SW 1271 (cell line): ENCODE data around the gene USP32.
A peak's percentile ranks its signal among the peaks of the same experiment; 100 is the strongest.

Experiments used
- DNase-seq, 2 experiments: peaks; one replicate each; lab custom pipeline; 2025; lab: John Stamatoyannopoulos, UW

Gene USP32

DNA sequence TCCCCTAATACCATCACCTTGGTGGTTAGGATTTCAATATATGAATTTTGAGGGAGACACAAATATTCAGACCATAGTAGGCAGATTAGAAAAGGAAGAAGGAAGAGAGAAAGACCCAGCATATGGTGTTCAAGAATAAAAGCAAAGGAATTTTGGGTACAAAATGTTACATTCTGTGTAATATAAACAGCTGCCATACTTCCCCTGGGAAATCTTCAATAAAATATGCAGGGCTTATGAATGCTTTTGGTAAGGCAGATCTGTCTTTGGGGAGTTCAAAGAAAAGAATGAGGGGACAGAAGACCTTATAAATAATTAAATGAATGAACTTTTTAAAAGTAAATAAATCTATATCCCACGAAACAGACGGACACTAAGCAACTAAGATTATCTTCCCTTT is 91.9 kb downstream of the USP32 start:
- no peak for DNase-seq

DNA sequence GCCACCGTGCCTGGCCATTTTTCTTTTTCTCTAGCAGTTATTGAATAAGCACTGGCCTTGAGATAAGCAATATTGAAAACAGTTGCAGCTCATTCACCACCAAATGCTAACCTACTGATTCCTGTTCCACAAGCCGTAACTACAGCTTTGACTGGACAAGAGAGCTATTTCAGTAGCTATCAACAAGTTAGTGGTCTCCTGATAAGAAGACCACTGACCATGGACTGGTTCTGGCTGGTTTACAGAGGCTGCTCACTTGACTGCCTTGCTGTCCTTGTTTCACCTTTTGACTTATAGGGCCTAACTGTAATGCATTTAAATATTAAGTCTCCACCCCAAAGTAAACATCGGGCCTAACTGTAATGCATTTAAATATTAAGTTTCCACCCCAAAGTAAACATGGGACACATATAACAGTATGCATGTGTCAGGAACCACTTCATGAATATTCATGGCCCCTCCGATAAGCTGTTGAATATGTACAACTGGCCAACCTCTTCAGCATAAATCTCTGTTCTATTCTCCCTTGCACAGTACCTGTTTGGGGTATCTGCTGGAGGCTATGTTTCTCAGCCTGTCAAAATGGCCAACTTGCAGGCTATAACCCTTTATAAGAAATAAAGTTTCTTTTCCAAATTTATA is 94.1 kb downstream of the USP32 start:
- no peak for DNase-seq

DNA sequence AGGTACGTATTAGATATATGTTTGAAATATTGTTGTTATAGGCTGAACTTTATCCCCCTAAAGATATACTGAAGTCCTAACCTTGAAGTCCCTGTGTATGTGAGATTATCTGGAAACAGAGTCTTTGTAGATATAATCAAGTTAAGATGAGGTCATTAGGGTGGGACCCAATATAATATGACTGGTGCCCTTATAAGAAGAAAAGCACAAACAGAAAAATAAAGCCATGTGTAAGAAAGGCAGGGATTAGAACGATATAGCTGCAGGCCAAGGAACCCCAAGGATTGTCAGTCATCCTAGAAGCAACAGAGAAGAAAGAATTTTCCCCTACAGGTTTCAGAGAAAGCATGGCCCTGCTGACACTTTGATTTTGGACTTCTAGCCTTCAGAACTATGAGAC is 95.8 kb downstream of the USP32 start:
- DNase-seq, result no peak

DNA sequence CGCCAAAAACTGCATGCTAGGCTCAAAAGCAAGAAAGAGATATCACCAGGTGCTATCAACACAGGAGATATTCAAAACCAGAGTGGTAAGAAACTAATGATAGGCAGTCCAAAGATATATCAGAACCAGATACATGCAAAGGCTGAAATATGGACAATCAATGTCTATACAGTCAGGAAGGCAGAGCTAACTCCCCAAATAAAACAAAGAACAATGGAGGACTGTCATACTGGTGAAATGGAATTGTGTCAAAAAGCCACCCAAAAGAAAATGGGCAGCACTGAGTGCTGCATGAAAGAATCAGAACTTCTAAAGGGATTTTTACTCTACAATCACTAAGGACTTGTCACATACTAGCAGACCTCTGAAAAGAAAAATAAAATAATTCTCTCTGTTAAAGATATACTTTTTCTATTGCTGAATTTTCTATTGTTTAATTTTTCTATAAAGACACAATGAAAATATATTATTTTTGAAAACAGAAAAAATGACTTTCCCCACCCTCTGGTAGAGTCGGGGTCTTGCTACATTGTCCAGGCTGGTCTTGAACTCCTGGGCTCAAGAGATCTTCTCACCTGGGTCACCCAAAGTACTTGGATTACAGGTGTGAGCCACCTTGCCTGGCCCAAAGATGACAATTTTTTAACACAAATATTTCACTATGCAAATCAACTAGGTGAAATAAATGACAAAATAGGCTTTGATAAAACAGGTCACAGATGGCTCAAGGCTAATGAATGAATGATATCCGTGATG is 98.2 kb downstream of the USP32 start:
- no peak for DNase-seq

DNA sequence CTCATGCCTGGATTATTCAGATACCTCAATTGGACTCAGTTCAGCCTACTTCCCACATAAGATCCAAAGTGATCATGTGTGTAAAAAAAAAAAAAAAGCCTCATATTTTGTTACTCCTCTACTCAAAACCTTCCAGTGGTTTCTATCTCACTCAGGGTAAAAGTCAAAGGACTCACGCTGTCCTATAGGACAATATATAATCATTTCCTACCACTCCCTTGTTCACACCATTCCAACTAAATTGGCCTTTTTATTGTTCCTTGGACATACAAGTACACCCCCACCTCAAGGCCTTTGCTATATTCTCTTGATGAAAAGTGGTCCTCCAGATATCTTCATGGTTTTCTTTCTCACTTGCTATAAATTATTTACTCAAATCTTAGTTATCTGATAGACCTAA is 99.2 kb downstream of the USP32 start:
- DNase-seq, result no peak

DNA sequence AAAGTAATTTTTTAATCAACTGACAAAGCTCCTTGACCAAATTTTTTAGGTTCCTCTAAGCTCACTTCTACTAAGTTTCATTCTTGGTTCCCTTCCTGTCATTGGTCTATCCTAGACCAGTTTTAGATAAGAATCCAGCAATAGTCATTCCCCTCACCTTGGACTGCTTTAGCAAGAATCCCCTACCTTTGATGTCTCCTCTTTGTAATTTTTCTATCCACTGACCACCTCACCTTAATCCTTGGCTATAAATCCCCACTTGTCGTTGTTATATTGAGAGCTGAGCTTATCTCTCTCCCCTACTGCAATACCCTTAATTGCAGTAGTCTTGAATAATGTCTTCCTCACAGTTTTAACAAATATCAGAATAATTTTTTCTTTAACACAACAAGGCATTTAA is 107.2 kb downstream of the USP32 start:
- DNase-seq, result no peak

DNA sequence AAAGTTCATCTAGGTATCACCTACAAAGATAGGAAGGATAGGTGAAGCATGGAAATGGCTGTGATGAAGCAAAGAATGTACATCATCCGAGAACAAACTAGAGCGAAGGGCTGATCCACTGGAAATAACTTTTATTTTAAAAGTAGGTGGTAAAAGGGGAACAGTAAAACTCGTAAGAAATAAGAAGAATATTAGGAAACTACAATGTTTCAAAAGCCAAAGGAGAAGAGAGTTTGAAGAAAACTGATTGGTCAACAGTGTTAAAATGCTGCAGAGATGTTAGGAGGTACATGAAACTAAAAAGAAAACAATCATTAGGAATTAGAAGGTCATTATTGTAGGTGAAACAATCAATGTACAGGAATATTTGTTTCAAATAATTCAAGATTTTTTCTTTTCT is 108.1 kb downstream of the USP32 start:
- DNase-seq, result no peak

DNA sequence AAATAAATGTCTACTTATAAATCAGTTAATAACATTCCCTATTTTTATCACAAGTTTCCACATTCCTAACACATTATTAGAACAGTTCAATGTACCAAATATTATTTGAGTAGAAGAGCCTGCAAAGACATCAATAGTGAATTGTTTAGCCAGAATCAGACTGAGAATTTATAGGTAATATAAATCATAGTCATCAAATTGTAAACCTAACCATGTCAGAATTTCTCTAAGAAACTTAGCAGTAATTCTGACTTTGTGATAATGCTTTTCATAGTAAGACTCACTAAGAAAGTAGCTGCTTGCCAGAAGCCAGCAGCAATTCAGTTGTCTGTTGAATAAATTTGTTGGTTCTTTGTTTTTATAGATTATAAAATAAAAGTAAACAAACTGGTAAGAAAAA is 111.3 kb downstream of the USP32 start:
- no peak for DNase-seq

DNA sequence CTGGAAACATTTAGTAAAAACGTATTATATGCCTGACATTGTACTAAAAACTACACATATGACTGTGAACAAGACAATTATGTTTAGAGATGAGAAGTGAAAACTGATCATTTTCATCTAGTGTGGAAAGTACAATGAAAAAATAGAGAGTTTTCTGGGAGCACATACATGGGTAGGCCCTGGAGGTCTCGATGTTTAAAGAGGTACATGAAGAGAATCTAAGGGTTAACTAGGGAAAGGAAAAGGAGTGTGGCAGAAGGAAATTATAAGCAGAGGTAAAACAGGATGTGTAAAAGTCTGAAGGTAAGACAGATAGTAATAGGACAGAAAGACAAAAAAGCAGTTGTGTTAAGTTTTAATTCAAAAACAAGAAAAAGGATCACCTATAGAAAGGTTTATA is 113.7 kb downstream of the USP32 start:
- DNase-seq, result no peak

DNA sequence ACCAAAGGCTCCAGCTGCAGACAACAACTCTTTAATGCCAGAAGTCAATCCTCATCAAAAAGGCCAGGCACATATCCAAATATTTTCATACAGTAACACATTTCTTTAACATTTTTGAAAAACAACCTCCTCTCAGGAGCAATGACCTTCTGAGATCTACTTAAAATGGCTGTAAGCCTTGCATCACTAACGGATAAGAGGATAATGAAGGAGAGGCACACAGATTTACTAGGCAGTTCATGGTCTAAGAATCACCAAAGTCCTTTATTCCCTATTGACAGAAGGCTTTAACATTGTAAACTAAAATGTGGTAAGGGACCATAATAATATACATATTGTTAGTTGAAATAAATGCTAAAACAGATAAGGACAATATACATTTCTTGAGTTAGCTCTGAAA is 114.7 kb downstream of the USP32 start:
- no peak for DNase-seq

DNA sequence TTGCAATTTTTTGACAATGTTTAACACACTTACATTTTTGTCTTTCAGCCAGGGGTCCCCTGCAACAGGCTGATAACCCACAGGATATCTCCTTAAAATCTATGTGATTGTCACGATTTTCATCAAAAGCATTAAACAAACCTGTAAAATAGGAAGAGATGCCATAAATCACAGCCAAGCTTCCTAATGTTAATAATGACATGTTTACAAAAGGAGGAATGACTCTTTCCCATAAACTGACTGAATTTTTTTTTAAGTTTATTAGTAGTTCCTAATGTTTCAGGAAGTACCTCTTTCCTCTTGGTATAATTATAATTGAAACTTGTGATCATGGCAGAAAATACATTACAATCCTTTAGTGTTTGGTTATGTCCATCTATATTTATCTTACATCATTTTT is 122.5 kb downstream of the USP32 start:
- DNase-seq, result no peak

DNA sequence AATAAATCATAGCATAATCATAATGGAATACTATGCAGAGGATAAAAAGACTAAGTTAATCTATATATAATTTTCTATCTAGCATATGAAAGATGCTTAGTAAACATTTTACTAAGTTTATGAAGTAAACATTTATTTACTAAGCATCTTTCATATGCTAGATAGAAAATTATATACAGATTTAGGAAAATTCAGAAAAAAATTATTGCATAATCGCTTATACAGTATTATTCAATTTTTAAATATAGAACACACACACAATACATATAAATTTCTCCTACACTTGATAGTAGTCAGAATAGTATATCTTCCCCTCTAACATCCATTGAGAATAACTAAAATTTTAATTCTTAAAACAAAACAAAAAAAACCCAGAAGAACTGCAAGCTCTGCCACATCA is 131.4 kb downstream of the USP32 start:
- no peak for DNase-seq

DNA sequence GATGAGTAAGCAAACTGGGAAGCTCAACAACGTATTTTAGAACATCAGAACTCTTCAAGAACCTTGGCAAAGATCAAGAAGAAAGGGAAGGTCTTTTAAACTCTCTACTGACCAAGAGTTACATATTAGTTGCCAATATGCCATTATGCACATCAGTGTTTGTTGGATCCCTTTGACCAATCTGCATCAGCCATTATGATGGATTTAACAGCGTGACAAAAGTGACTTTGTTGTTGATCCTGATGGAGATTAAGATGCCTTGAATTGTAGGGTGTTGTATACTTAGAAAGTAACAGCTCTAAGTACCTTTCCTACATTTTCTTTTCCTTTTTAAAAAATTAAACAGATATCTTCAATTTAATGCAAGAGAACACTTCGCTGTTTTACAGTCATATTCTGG is 133.6 kb downstream of the USP32 start:
- DNase-seq, result no peak

DNA sequence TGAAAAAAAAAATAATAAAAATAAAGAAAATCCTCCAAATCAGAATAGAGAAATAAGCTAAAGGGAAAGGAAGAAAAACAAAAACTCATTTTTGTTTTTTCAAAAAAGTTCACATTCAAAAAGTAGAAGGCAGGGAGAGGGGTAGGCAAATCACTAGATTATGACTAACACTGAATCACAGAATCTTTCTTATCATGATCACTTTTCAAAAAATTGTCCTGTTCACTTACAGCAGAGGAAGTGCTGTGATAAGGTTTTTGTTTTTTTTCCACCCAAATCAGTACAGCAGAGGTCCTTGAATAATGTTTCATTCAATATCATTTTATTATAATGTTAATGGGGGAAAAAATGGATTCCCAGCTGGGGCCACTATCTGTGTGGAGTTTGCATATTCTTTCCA is 135.8 kb downstream of the USP32 start:
- no peak for DNase-seq

DNA sequence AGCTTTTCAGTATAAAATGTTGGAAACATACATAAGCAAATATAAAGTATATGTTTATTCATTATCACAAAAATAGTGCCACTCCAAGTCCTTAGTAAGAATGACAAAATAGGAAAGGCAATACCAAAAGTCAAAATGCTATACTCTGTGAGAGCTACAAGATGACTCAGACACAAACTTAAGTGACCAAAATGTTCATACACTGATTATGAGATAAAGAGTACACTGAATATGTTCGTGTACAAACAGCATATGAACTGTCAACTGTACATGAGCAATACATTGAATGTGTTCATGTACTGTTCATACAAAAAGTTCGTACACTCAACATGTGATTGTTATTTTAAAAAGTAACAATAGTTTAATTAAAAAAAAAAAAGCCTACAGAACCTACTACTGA is 138.9 kb downstream of the USP32 start:
- DNase-seq, result no peak

DNA sequence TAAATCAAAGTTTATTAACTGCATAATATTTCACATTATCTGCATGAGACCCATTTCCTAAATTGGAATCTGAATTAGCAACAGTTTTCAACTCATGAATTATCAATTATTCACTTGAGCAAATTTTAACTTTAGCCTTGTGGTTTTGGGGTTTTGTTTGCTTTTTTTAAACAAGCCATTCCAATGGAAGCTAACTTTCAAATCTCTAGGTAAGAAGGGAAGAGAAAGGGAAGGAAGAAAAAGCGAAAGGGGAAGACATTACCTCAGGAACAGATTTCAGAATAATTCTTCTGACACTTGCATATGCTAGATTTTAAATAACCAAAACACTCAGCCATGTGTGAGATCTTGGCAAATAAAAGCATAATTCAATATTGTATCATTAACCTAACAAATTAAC is 139.5 kb downstream of the USP32 start:
- DNase-seq, result no peak

DNA sequence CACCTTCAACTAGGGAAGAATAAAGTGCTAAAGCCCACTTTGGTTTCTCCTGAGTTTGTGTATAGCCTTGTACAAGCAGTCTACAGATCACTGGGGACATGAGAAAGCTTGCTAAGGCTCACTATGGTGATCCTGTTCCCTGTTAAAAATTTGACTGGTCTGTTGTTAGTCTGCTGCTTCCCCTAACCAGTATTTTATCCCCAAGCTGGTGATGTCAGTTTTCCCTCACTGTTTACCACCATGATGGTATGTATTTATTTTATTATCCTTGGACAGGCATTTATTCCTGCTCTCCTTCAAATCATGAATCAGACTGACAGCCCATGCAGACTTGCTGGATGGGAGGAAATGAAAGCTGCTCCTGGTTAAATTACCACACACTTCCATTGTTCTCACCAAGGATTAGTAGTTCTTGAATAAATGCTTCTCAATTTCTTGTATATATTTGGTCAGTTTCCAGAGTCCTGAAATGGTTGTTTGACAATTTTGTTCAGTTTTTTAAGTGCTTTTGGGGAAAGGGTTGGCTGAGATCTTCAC is 142.6 kb downstream of the USP32 start:
- DNase-seq, result no peak

DNA sequence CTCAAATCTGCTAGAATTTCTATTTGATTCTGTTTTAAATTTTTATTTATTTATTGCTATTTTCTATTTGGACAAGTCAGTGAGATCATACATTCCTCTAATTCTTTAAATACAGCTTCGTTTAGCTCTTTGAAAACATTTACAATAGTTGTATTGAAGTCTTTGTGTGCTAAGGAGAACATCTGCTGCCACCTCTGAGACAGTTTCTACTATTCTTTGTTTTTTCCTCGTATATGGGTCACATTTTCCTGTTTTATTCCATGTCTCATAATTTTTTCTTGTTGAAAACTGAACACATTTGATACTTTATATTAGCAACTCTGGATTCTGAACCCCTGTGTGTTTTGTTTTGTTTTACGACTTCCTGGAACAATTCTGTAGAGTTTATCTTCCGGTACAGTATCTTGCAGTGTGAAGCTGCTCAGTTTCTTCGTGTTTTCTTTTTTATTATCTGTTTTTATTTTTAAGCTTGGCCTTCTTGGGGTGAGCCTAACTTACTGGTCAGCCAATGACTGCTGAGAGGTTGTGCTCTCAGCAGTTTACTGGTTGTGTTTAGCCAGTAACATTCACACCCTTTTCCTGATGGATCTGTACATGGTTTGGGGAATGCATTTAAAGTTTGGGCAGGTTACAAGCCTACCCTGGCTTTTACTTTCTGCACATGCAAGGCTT is 143.2 kb downstream of the USP32 start:
- DNase-seq, result no peak

DNA sequence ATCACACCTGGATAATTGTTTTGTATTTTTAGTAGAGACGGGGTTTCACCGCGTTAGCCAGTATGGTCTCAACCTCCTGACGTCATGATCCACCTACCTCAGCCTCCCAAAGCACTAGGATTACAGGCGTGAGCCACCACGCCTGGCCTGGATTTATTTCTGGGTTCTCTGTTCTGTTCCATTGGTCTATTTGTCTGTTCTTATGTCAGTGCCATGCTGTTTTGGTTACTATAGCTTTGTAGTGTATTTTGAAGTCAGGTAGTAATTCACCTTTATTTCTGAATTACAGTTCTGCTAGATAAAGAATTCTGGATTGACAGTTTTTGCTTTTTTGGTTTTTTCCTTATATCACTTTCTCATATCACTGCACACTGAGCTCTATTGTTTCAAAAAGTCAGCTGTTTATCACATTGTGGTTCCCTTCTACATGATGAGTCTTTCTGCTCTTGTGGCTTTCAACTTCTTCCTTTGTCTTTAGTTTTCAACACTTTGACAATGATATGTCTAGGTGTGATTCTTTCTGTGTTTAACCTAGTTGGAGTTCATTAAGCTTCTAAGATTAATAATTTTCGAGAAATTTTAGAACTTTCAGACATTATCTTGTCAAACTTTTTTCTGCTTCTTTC is 144.0 kb downstream of the USP32 start:
- DNase-seq, result no peak

DNA sequence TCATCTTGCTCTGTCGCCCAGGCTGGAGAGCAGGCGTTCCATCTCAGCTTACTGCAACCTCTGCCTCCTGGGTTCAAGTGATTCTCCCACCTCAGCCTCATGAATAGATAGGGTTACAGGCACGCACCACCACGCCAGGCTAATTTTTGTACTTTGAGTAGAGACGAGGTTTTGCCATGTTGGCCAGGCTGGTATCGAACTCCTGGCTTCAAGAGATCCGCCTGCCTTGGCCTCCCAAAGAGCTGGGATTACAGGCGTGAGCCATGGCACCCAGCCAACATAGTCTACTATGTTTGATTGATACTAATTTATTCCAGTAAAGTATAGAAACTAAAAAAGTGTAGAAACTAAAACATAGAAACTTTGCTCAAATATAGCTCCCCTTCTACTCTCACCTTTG is 147.3 kb downstream of the USP32 start:
- DNase-seq, result no peak

DNA sequence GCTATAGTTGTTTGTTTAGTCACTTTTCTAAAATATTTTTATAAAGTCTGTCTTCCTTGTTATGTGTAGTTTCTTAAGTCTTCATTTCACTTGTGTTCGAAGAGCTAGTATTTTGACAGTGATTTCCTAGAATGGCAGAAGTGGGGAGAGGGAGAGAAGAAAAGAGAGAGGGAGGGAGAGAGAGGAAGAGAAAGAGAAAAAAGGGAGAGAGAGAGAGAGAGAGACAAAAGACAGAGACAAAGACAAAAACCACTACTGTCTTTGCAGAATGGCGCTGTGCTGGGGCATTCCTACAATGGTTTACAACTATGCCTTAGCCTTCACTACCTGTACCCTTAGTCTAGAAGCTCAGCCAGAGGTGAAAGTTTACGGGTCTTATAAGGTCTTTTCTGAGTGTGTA is 151.6 kb downstream of the USP32 start:
- no peak for DNase-seq

DNA sequence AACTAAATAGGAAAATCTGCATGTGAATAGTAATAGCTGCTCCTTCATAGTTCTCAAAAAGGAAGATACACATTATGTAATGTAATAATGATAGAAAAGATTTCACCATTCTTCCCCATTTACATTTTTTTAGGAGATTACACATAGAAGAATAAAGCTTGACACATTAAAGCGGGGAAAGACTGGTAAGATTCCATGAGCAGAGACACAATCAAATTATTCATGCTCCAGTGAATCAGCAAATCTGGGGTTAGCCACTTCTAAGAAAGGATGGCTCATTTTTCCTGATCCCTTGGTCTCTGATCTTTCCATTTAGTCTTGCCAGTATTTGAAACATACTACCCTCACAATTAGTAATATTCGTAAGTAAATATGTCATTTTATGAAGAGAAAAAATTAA is 160.2 kb downstream of the USP32 start:
- DNase-seq, result no peak

DNA sequence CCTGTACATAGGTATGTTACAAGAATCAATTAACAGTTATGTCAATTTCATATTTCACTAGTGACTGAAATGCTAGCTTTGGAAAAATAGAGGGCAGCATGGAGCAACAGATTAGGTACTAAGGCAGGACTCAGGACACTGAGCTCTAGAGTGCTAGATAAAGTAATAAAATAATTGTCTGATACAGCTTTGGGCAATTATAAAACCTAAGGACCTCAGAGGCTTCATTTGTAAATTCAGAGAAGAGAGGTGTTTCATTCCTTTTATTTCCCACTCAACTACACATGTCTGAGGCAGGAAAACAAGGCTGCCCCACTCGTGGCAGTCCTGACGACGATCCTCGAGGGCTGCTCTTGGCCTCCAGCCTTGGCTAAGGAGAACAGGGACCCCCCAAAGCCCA is 160.7 kb downstream of the USP32 start:
- peak in 1 of 2 experiments; percentile 49 for DNase-seq
